GM19452 (cell line): Measurements from ENCODE around the gene SYMPK.

Experiments used
- ATAC-seq: cut with Tn5 transposase; IDR thresholded peaks from one replicate; pipeline ENCODE4 v1.9.1; 2021; ENCODE audit not compliant: unreplicated experiment

SYMPK gene

GRCh38 chr19:45782820-45783785, 79.8 kb downstream of the SYMPK start:
- no peak for ATAC-seq

DNA sequence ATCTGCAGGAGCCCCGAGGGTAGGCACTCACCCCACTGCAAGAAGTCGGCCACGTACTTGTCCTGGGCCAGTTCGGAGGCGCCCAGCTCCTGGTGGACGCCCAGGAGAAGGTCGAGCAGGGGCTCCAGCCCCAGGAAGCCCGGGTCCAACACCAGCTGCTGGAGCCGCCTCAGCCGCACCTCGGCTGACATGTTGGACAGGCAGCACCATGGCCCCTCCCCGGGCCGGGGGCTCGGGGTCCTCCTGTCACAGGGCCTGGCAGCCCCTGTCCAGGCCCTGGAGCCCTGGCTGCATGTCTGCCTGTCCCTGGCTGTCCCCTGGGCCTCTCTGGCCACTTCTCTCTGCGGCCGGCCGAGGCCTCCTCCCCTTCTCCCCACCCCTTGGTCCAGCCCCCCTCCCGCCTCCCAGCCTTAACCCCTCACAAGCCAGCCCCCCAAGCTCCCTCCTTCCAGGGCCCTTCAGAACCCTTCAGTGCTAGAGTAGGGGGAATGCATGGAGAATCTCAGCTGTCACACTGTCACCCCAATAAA, 80.7 kb downstream of the SYMPK start, which contains the start of gene DMPK:
DMPK (minus strand) TSS at position 329 of the 530 bp plus-strand sequence; CDS start at position 191, 138 bp downstream.
- ATAC-seq: no peak

- no peak for ATAC-seq
Observed at GRCh38 chr19:45781214-45782161, 81.5 kb downstream of the SYMPK start.

DNA sequence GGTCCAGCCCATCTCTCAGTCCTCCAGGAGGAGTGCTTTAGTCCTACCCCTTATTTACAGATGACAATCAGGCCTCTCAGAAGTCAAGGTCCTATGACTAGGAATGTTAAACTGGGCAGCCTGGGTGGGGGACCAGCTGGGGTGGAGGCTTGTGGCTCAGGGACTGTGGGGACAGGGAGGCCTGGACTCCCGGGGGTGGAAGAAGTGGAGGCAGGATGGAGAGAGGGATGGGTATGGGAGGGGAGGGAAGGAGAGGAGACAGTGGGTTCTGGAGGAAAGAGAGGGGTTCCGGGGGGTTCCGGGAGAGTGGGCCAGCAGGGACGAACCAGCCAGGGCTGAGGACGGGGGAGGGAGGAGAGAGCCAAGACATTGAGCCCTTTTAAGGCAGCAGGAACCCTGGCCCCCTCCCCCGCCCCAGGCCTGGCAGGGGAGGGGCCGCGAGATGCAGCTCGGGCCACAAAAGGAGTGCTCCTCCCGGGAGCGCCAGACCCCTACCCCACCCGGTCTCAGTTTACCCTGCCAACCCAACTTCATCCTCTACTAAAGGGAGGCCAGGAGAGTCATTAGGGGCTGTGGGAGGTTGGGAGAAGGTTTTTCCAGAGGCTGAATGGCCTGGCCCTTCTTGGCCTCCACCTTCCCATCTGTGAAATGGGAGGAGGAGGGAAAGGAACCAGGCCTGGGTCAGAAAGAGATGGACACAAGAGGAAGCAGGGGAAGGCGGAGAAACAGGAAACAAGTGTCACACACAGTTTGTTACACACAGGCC, 82.3 kb downstream of the SYMPK start:
- no peak for ATAC-seq

DNA sequence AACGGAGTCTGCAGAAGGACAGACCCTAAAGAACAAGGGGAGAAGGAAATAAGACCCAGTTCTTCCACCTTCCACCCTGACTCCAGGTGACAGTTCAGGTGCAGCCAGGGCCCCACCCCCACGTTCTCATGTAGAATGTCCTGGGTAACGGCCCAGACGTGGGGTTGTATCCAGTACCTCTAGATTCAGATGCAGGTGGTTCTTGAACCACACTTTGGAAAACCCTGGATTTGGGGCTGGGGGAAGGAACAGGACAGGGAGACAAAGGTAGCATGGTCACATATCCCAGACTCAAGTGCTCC, 82.8 kb downstream of the SYMPK start:
- ATAC-seq: no peak

GRCh38 chr19:45779231-45780145, 83.5 kb downstream of the SYMPK start:
- ATAC-seq: peak; percentile 85

- no peak for ATAC-seq
Observed at GRCh38 chr19:45778010-45778661, 84.8 kb downstream of the SYMPK start.

DNA sequence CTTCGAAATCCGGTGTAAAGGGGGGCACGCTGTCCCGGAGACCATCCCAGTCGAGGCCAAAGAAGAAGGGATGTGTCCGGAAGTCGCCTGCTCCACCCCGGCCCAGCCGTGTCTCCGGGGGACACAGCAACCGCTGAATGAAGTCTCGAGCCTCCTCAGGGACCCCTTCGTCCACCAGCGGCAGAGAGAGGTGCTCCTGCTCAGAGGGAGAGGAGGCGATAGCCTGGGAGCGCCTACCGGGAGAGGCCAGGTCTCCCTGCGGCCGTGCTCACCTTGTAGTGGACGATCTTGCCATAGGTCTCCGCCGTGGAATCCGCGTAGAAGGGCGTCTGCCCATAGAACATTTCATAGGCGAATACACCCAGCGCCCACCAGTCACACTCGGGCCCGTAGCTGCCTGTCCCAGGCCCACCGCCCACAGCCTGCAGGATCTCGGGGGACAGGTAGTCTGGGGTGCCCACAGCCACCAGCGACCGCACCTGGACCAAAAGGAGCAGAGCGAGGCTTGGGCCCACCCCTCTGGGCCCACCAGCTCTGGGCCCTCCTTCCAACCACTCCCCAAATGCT, 85.5 kb downstream of the SYMPK start:
- no peak for ATAC-seq

DNA sequence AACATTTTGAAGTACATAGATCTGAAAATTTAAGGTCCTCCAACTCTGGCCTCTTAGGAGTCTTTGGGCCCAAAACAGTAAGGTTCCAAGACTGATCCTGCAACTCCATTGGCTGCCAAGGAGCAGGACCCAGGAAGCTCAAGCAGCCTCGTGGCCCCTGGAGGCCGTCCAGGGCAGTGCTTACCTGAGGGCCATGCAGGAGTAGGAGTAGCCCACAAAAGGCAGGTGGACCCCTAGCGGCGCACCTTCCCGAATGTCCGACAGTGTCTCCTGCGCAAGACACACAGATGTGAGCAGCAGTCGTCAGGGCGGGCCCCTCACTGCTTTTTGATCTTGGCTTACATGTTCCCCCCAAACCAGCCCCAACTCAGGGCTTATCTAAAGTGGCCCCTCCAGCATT, 88.2 kb downstream of the SYMPK start:
- ATAC-seq: no peak

DNA sequence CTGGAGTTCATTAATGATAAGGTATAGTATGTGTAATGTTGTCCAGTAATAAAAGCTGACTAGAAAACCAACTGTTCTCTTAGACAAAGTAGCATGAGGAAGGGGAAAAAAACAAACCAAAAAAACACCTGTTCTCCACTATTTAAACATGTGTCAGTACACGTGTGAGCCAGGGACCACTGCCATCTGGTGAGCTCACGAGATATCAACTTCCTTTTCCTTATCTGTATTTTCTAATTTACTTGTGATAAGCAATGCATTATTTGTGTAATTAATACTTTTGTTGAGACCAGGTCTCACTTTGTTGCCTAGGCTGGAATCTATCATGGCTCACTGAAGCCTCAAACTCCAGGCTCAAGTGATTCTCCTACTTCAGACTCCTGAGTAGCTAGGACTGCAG, 89.6 kb downstream of the SYMPK start:
- ATAC-seq: no peak

DNA sequence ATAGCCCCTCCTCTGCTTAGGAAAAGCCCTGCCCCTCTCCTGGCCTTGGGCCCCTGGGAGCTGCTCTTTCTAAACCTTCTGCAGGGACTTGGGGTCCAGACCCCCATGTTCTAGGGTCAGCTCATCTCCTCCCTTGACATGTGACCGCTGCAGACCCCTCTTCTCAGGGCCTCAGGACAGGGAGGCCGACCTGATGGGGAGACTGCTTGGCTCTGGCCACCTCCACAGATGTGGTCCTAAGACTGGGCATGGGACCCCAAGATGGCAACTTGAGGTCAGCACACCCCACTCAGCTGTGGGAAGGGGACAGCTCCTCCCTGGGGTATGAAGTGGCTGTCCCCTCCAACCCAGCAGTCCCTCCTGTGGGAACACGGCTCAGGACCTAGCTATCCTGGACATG, 90.0 kb downstream of the SYMPK start:
- no peak for ATAC-seq

DNA sequence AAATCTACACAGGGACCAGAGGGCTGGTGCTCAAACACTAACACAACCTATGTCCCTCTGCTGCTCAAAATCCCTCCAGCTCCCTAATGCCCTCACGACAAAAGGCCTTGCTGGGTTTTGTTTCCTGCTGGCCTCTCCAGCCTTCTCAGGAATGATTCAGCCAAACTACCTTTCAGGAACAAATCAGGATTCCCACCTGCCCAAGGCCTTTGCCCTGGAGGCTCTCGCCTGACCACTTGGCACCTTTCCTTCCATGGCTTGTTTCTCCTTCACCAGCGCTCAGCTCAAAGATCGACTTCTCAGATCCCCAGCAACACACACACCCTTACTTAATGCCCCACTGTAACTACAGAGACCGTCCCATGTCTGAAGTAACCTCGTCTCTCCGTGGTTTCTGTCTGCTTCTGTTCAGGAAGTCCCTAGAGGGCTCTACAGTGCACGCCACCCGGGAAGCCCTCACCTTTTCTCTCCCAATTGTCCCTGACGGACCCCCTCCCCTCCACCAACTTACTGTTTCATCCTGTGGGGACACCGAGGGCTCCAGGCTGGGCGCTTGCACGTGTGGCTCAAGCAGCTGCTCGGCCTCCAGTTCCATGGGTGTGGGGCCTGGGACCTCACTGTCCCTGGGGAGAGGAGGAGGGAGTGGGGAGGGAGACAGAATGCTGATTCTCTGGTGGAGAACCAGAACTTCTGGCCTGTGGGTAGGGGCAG, 90.7 kb downstream of the SYMPK start:
- ATAC-seq: no peak

DNA sequence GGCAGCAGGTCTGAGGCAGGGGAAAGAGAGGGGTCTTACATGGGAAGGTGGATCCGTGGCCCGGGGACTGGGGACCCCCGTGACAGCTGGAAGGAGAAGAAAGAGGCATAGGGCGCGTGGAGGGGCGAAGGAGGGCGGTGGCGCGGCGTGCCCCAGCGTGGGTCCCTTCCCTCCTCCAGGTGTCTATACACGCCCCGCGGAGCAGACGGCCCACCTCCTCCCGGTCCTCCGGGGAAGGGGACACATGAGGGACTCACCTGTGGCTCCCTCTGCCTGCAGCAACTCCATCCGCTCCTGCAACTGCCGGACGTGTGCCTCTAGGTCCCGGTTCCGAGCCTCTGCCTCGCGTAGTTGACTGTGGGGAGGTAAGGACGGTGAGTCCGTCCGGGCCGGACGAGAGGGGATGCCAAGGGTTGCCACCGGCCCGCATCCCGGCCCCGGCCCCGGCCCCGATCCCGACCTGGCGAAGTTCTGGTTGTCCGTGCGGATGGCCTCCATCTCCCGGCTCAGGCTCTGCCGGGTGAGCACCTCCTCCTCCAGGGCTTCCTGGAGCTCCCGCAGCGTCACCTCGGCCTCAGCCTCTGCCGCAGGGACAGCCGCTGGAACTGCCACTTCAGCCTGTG, 91.5 kb downstream of the SYMPK start:
- ATAC-seq: no peak

DNA sequence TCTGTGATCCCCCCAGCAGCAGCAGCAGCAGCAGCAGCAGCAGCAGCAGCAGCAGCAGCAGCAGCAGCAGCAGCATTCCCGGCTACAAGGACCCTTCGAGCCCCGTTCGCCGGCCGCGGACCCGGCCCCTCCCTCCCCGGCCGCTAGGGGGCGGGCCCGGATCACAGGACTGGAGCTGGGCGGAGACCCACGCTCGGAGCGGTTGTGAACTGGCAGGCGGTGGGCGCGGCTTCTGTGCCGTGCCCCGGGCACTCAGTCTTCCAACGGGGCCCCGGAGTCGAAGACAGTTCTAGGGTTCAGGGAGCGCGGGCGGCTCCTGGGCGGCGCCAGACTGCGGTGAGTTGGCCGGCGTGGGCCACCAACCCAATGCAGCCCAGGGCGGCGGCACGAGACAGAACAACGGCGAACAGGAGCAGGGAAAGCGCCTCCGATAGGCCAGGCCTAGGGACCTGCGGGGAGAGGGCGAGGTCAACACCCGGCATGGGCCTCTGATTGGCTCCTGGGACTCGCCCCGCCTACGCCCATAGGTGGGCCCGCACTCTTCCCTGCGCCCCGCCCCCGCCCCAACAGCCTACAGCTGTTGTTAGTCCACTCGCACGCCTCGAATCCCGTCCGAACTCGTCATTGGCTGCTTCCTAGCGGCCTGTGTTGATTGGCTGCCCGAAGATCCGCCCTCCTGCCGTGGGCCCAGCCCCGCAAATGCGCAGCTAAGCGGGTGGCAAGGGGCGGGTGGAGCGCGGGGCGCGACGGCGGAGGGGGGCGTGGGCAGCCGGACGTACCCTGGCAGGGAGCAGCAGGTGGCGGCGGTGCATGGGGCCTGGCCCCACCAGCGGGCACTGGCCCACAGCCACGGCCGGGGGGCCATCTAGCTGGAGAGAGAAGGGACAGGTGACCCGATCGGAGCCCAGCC, 92.5 kb downstream of the SYMPK start:
- ATAC-seq: peak; percentile 50

DNA sequence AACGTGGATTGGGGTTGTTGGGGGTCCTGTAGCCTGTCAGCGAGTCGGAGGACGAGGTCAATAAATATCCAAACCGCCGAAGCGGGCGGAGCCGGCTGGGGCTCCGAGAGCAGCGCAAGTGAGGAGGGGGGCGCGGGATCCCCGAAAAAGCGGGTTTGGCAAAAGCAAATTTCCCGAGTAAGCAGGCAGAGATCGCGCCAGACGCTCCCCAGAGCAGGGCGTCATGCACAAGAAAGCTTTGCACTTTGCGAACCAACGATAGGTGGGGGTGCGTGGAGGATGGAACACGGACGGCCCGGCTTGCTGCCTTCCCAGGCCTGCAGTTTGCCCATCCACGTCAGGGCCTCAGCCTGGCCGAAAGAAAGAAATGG, 93.1 kb downstream of the SYMPK start:
- no peak for ATAC-seq

DNA sequence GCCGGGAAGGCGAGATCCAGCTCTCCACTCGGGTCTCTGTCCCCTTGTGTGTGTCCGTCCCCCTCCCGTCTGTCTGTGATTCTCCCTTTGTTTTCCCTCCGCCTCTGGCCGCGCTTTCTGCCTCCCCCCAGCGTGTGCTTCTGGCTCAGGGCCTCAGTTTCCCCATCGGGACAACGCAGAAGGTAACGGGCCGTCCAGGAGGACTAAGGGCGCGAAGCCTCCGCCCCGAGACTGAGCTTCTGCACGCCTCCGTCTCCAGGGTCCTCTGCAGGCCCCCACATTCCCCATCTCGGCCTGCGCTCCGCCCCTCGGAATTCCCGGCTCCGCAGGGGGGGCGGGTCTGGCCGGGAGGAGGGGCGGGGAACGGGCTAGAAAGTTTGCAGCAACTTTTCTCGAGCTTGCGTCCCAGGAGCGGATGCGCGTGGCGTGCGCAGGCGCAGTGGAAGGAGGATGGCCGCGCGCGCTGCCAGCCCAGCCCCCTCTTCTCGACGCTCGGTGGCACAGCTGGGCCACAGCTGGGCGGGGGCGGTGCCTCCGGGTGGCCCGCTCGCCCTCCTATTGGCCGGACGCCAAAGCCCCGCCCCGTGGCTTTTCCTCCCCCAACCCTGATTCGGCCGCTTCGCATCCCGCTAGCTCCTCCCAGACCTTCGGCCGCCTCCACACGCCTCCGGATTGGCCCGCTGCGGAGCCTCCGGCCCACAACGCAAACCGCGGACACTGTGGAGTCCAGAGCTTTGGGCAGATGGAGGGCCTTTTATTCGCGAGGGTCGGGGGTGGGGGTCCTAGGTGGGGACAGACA, 93.8 kb downstream of the SYMPK start, which contains the start of gene SIX5:
SIX5 (minus strand) TSS at position 269 of the 799 bp plus-strand sequence. CDS start 408 bp downstream, outside the sequence.
- ATAC-seq: peak; percentile 52
